ENCODE results near the gene LRRC43. TPM values are rescaled to one million over a fixed set of nuclear protein-coding genes. Genes with fewer than 3 reads are reported as not detected.

Gene LRRC43
- total and polyA plus RNA-seq, 4 donors, result 2.1 to 11.6 (median 7.2) TPM

DNA sequence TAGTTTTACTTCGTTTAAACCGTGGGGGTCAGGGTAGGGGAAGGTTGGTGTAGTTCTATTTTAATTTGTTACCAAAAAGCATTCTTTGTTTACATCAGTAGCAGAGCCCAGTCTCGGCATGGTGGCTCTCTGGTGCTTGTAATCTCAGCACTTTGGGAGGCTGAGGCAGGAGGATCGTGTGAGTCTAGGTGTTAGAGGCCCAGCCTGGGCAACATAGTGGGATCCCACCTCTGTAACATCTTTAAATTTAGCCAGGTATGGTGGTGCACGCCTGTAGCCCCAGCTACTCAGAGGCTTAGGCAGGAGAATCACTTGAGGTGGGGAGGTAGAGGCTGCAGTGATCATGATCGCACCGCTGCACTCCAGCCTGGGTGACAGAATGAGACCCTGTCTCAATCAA is 2.2 kb downstream of the LRRC43 start:
- H3K9ac ChIP-seq (ENCODE audit: insufficient read depth in 1 of 2, low read length in 2 of 2), result no peak overlapping the region
- DNase-seq, result no peak
- ATAC-seq (ENCODE audit: insufficient read depth, low FRiP score), result no peak
- H3K36me3 ChIP-seq (ENCODE audit: control insufficient read depth in 4 of 4, insufficient read depth in 4 of 4, low read length in 4 of 4), result no peaks in the 10 kb centered on the region
- WGBS, 2 donors, result 94 to 97% methylated on average over 7 of the region's 7 CpGs
- no peaks in the 10 kb centered on the region for H3K9me3 ChIP-seq (ENCODE audit: control insufficient read depth in 4 of 4, insufficient read depth in 3 of 4, low read length in 3 of 4)
- H3K27me3 ChIP-seq (ENCODE audit: control insufficient read depth in 3 of 3, insufficient read depth in 3 of 3, low read length in 2 of 3), result peaks cover 0 to 2% (median 0%) of the 10 kb centered on the region in 3 donors
- TF ChIP-seq, protein P1, sequence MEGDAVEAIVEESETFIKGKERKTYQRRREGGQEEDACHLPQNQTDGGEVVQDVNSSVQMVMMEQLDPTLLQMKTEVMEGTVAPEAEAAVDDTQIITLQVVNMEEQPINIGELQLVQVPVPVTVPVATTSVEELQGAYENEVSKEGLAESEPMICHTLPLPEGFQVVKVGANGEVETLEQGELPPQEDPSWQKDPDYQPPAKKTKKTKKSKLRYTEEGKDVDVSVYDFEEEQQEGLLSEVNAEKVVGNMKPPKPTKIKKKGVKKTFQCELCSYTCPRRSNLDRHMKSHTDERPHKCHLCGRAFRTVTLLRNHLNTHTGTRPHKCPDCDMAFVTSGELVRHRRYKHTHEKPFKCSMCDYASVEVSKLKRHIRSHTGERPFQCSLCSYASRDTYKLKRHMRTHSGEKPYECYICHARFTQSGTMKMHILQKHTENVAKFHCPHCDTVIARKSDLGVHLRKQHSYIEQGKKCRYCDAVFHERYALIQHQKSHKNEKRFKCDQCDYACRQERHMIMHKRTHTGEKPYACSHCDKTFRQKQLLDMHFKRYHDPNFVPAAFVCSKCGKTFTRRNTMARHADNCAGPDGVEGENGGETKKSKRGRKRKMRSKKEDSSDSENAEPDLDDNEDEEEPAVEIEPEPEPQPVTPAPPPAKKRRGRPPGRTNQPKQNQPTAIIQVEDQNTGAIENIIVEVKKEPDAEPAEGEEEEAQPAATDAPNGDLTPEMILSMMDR (IDR thresholded peaks at IDR 0.05; ENCODE audit: control extremely low read depth, extremely low read depth), result no peak
- H3K27ac ChIP-seq (ENCODE audit: low read depth in 1 of 2, low read length in 1 of 2), result no peak overlapping the region
- H3K4me1 ChIP-seq (ENCODE audit: control insufficient read depth in 5 of 5, insufficient read depth in 5 of 5, low read length in 5 of 5), result peaks cover 0 to 5% (median 0%) of the 10 kb centered on the region in 5 donors
- no peak overlapping the region for H3K4me3 ChIP-seq

DNA sequence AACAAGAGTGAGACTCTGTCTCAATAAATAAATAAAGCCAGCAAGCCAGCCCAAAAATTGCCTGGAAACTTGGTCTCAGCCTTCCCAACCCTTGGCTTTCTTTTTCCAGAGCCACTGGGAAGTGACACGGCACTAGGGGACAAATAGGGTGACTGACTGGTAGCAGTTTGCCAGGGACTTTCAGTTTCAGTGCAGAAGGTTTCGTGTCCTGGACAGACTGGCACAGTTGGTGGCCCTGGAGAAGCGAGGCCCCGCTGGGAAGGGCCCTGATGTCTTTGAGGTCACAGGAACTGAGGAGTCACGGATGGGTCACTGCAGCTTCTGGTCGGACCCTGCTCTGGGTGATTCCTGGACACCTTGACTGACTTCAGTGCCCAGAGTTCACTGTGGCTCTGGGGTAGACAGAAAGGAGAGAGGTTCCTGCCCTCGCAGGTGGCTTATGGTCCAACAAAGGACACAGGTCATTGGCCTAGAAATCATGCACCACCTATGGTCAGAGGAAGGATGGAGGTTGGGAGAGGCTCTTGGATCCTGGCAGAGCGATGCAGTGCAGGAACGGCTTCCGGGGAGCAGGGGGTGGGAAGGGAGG is 2.7 kb downstream of the LRRC43 start:
- Histone ChIP-seq H3K36me3 (ENCODE audit: control insufficient read depth in 4 of 4, insufficient read depth in 4 of 4, low read length in 4 of 4) (no peaks in the 10 kb centered on the region), H3K27ac (ENCODE audit: low read depth in 1 of 2, low read length in 1 of 2) (no peak overlapping the region), H3K4me3 (no peak overlapping the region), H3K9ac (ENCODE audit: insufficient read depth in 1 of 2, low read length in 2 of 2) (no peak overlapping the region), H3K9me3 (ENCODE audit: control insufficient read depth in 4 of 4, insufficient read depth in 3 of 4, low read length in 3 of 4) (no peaks in the 10 kb centered on the region), H3K4me1 (ENCODE audit: control insufficient read depth in 5 of 5, insufficient read depth in 5 of 5, low read length in 5 of 5) (peaks cover 0 to 5% (median 0%) of the 10 kb centered on the region in 5 donors), H3K27me3 (ENCODE audit: control insufficient read depth in 3 of 3, insufficient read depth in 3 of 3, low read length in 2 of 3) (peaks cover 0 to 2% (median 0%) of the 10 kb centered on the region in 3 donors)
- TF ChIP-seq, protein P1 (IDR thresholded peaks at IDR 0.05; ENCODE audit: control extremely low read depth, extremely low read depth), result no peak
- WGBS, 2 donors, result 88% methylated on average over 10 of the region's 10 CpGs
- ATAC-seq (ENCODE audit: insufficient read depth, low FRiP score), result no peak
- no peak for DNase-seq

DNA sequence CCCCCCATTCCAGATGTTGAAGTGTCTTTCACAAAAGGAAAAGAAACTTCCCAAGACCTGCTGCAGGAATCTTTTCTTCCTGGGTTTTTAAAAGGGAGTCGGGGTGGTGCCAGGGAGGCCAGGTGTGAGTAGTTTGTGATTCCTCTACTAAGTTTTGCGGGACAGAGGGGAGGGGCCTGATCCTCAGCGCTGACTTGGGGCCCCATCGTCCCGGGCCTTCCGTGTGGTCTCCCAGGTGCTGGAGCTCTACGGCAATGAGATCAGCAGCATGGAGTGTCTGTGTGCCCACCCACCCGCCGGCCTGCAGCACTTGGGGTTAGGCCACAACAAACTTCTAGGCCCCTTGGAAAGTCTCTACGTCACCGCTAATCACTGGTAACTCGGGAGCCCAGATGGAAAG is 4.5 kb downstream of the LRRC43 start:
- WGBS, 2 donors, result 77 to 91% methylated on average over 12 of the region's 12 CpGs
- DNase-seq (no peak), ATAC-seq (ENCODE audit: insufficient read depth, low FRiP score) (no peak)
- H3K4me3 ChIP-seq, result no peak overlapping the region
- H3K27me3 ChIP-seq (ENCODE audit: control insufficient read depth in 3 of 3, insufficient read depth in 3 of 3, low read length in 2 of 3), result peaks cover 0 to 2% (median 0%) of the 10 kb centered on the region in 3 donors
- H3K9me3 ChIP-seq (ENCODE audit: control insufficient read depth in 4 of 4, insufficient read depth in 3 of 4, low read length in 3 of 4), result no peaks in the 10 kb centered on the region
- TF ChIP-seq, protein P1 (IDR thresholded peaks at IDR 0.05; ENCODE audit: control extremely low read depth, extremely low read depth), result no peak
- peaks cover 0 to 5% (median 0%) of the 10 kb centered on the region in 5 donors for H3K4me1 ChIP-seq (ENCODE audit: control insufficient read depth in 5 of 5, insufficient read depth in 5 of 5, low read length in 5 of 5)
- no peak overlapping the region for H3K27ac ChIP-seq (ENCODE audit: low read depth in 1 of 2, low read length in 1 of 2)
- no peaks in the 10 kb centered on the region for H3K36me3 ChIP-seq (ENCODE audit: control insufficient read depth in 4 of 4, insufficient read depth in 4 of 4, low read length in 4 of 4)
- no peak overlapping the region for H3K9ac ChIP-seq (ENCODE audit: insufficient read depth in 1 of 2, low read length in 2 of 2)
